Stimulated activated CD4-positive, alpha-beta T cell treated with anti-CD3 and anti-CD28 coated beads, Interleukin-12 subunit alpha, Interleukin-12 subunit beta, amount 100 ng/mL, for 48 hours (primary cell): ENCODE results near the gene MTRR.
"Not testable (repeated sequence)": the region's sequence is repeated elsewhere in the genome, so short reads cannot be mapped to it uniquely, and the experiment has no call there.

Source experiments
- DNase-seq, 3 donors: peaks; one replicate each; pipeline ENCODE4 v3.0.0-alpha.2; 2020; ENCODE audit warnings: low read depth in 2 of 3, low spot score in 1 of 3

MTRR gene

DNA sequence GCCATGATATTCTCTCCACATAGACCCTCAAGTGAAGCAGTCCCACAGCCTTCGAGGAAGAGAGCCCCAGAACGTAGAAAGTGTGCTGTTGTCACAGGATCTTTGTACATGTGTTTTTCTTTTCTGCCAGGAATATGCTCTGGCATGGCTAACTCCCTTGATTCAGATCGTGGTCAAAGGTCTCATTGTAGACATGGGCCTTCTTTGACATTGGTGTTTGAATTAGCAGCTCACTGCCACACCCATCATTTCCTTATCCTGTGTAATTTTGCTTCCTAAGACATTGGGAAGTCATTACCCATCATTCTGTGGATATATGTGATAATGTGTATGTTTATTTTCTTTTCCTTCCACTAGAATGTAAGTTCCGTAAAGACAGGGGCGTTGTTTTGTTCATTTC is 25.5 kb downstream of the MTRR start:
- DNase-seq, result no peak

- DNase-seq, result no peak
Measured at GRCh38 chr5:7894860-7895259, 25.9 kb downstream of the MTRR start.

DNA sequence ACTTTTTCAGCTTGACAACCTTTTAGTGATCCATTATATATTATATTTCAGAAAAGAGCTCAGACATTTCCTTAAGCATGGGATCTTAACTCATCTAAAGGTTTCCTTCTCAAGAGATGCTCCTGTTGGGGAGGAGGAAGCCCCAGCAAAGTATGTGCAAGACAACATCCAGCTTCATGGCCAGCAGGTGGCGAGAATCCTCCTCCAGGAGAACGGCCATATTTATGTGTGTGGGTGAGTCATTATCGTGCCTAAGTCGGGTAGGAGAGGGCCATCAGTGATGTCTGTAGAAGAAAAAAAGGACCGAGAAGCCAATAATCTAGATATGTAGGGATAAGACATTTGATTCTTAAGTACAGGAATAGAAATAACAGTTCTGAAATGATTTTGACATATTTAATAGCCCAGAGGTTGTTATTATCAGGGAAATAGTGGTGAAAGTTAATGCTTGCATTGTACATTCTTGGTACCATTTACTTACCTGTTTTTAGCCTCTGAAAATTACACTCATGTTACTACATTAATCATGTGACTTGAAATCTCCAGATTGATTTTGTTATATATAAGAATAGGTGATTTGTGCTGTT is 28.2 kb downstream of the MTRR start:
- no peak for DNase-seq

GRCh38 chr5:7902201-7902600 is 33.3 kb downstream of the MTRR start:
- no peak for DNase-seq

DNA sequence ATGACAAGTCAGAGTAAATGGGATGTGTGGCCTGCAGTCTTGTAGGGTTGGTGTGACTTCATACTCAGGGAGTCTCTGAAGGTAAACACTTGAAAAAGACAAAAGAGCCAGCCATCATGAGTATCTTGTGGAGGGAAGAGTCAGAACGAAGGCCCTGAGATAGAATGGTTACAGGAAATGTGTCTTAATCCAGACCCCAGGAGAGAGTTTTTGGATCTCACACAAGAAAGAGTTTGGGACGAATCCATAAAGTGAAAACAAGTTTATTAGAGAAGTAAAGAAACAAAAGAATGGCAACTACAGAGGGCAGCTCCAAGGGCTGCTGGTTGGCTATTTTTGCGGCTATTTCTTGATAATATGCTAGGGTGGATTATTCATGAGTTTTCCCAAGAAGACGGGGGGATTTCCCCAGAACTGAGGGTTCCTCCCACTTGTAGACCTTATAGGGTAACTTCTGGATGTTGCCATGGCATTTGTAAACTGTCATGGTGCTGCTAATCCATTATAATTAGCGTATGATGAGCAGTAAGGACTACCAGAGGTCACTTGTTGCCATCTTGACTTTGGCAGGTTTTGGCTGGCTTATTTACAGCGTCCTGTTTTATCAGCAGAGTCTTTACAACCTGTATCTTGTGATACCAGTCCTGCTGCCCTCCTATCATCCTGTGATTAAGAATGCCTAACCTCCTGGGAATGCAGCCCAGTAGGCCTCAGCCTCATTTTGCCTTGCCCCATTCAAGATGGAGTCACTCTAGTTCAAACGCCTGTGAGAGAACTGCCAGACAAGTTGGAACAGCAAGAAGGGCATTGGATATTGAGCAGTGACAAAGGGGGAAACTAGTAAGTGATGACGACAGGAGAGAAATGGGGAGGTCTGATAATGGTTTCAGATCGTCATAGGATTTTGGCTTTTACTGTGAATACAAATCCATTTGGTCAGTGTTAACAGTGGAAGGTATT is 34.0 kb downstream of the MTRR start:
- no peak for DNase-seq

DNA sequence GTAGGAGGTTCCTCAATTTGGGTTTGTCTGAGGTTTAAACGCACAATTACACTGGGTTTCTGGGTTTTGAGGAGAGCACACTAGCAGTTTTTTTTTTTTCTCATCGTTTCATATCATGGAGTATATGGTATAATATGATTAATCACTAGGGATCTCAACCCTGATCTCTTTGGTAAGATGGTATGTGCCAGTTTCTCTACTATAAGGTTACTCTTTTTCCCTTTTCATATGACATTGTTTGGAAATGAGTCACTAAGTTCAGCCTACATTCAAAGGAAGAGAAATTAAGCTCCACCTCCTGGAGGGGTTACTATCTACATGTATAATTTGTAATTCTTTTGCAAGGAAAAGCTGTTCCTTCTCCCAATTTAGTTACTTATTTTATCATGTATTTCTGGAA is 35.2 kb downstream of the MTRR start:
- no peak for DNase-seq

- DNase-seq, result no peak
Measured at GRCh38 chr5:7907612-7908011, 38.7 kb downstream of the MTRR start.

DNA sequence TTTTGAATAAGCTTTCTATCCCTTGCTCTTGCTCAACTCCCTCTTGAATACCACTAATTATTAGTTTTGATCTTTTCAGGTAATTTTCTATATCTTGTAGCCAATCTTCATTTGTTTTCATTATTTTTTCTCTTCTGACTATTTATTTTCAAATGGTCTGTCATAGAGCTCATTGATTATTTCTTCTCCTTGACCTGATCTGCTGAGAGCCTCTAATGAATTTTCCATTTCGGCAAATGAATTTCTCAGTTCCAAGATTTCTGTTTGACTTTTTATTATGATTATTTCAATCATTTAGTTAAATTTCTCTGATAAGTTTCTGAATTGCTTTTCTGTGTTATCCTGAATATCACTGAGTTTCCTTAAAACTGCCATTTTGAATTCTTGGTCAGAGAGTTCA is 39.4 kb downstream of the MTRR start:
- DNase-seq, result no peak

GRCh38 chr5:7910738-7911428 is 41.9 kb downstream of the MTRR start:
- no peak for DNase-seq

DNA sequence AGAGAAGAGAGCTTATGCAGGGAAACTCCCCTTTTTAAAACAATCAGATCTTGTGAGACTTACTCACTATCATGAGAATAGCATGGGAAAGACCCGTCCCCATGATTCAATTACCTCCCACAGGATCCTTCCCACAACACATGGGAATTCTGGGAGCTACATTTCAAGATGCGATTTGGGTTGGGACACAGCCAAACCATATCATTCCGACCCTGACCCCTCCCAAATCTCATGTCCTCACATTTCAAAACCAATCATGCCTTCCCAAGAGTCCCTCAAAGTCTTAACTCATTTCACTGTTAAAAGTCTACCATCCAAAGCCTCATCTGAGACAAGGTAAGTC is 42.5 kb downstream of the MTRR start:
- DNase-seq, result not testable (repeated sequence)

DNA sequence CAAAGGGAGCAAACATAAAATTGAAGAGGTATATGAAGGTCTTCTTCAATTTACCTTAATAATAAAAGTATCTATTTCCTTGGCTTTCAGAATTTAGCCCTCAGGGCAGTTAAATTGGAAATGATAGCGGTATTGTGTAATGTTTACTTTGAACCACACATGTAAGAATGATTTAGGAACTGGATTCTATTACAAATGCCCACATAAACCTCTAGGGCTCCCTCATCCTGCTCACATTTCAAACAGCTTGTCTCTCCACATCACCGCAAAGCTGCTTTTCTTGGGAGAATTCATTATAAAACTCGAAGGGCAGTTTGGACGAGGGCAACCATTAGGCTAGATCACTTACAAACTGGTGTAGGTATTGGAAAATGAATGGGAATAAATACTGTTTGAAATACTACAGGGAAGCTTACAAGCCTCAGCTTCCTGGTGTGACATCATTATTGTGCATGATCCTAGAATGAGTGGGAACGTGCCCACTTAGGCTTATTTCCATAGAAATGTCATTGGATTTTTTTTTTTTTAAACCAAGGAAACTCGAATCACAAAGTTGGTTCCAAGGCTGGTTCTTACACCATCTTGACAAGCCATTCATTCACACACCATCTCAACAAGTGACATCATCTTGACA is 47.3 kb downstream of the MTRR start:
- no peak for DNase-seq

DNA sequence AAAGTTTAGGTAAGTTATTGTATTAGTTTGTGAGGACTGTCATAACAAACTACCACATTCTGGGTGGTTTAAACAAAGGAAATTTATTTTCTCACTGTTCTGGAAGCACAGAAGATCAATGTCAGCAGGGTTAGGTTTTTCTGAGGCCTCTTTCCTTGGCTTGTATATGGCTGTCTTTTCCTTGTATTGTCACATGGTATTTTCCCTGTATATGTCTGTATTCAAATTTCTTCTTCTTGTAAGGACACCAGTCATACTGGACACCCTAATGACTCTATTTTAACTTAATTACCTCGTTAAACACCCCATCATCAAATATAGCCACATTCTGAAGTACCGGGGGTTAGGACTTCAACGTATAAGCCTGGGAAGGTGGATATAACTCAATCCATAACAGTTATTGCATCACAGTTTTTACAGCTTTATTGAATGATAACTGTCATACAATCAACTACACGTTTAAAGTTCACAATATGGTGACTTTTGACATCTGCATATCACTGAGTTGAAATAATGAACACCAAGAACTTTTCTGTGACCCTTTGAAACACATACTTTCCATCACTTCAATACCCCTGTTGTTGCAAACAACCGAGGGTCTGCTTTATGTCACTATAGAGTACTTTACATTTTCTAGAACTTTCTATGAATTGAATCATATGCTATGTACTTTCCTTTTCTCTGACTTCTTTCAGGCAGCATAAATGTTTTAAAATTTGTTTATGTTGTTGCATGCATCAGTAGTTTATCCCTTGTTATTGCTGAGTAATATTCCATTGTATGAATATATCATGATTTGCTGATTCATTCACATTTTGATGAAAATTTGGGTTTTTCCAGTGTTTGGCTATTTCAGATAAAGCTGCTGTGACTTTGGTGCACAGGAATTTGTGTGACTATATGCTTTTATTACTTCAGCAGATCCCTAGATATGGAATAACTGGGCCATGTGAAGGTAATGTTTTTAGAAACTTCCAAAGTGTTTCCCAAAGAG is 48.5 kb downstream of the MTRR start:
- no peak for DNase-seq

GRCh38 chr5:7925961-7926695 is 57.2 kb downstream of the MTRR start:
- no peak for DNase-seq

- DNase-seq, result no peak
Measured at GRCh38 chr5:7926720-7927119, 57.8 kb downstream of the MTRR start.

- peak; percentile 9 to 44 (median 24) for DNase-seq
Measured at GRCh38 chr5:7927466-7928375, 58.8 kb downstream of the MTRR start.

- DNase-seq, result no peak
Measured at GRCh38 chr5:7930011-7930410, 61.1 kb downstream of the MTRR start.

DNA sequence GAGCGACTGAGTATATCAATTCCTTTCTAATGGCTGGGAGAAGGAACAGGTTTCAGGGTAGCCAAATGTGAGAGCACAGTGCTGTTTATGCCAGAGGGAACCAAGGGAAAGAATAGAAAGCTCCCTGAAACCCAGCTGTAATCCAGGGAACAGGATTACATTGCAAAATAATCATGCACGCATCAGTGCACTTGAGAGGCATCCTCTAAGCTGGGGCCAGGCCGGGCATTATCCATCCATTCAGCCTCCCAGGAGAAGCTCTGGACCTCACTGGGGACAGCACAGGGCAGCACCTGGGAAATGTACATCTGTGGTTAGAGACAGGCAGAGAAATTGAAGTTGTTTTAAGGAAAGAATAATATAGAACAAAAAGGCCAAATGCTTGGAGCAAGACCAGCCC is 72.7 kb downstream of the MTRR start:
- DNase-seq, result no peak

DNA sequence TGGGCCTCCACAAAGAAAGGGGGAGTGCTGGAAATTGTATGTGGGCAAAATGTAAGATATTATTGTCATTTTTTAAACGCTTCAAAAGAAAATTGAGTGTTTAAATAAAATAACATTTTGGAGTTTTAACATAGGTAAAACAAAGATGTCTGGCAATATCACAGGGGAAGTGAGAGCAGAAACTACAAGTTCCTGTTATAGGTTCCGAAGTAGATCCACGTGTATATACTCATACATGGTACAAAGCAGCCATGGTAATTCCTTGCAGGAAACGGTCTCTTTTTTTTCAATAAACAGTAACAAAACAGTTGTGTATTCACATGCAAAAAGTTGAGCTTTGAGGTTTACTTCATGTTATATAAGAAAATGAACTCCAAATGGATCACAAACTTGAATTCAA is 78.4 kb downstream of the MTRR start:
- no peak for DNase-seq
